ENCODE measurements around the gene HOXC13. TPM values are rescaled to one million over a fixed set of nuclear protein-coding genes. Genes with fewer than 3 reads are reported as not detected.

The HOXC13 gene
- total RNA-seq, 2 experiments from 2014 or later = not detected

DNA sequence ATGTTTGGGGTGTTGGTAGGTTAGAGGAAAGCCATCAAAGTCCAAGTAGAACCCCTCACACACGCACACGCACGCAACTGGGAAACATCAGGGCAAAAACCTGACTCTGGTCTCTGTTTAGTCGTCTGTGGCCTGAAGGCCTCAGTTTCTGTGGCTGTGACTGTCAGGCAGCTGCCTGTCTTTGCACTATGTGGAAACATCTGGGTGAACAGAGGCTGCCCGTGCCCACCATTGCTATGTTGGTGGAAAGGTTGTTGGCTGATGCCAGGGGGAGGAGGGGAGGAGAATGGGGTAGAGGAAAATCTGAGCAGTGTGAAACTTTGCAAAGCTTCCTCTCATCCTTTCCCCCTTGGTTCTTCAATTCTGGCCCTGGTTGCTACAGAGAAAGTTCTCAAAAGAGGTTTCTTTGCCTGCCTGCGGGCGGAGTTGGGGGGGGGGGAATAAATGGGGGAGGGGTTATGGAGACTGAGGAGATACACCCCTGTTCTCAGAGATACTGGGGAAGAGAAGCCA, 53.8 kb downstream of the HOXC13 start:
- no peak for DNase-seq
- H3K9me3 Mint-ChIP-seq = no peaks in the 10 kb centered on the region
- ChIA-PET POLR2A (interaction anchor here (0.6 to 1.2 kb wide), 2 partner anchors 8 to 72 kb away, joined by 3 to 4 read pairs; partner anchors contain the start of gene HOXC10), CTCF (interaction anchor here (0.9 to 3.0 kb wide), 5 partner anchors 8 to 222 kb away, joined by 3 to 14 read pairs (median 7); partner anchors contain the start of gene HOXC10)
- H3K27me3 Mint-ChIP-seq = peaks cover 86% of the 10 kb centered on the region
- H3K4me1 Mint-ChIP-seq (ENCODE audit: low read depth) = peaks cover 42% of the 10 kb centered on the region
- intact Hi-C loops (cut with micrococcal nuclease) = loop anchor here (5.0 kb wide), 1 partner anchor 60 kb away; the partner anchor contains the start of gene HOXC4
- no peak overlapping the region for H3K4me3 Mint-ChIP-seq
- peaks cover 2% of the 10 kb centered on the region for H3K36me3 Mint-ChIP-seq
- H3K27ac Mint-ChIP-seq = no peak overlapping the region

DNA sequence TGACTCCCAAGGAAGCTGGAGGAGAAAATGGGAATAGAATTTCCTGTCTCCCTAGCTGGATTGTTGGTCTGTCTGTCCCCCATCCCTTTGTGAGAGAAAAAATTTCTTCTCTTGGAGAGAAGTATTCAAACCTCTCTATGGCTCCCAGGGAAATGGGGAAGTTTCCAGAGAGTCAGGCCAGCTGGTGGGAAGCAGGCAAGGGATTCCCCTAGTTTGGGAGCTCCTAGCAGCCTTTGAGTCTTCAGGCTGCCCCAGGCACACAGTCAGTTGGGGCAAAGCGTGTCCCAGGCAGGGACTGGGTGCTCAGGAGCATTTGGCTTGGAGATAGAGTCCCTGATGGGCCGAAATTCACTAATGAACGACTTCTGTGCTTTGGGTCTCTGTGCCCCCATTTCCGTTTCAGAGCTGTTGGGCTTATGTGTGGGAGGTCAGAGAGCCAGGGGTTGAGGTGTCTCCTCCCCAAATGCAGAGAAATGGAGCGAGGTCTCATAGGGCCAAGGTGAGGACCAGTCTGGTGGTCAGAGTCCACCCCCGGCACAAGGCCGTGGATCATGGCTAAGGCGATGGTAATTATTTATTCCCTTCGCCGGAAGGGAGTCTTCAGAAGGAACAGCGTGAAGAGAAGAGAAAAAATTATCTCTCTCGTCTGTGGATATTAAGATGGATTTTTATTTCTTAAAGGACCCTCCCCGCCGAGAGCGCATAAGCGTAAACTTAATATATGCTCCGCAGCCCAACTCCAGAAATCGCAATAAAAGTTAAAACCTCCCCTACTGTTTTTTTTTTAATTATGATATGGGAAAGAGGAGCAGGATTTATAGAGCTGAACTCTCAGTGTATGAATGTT, 54.8 kb downstream of the HOXC13 start:
- H3K27ac Mint-ChIP-seq = peak overlapping the region; percentile 18

DNA sequence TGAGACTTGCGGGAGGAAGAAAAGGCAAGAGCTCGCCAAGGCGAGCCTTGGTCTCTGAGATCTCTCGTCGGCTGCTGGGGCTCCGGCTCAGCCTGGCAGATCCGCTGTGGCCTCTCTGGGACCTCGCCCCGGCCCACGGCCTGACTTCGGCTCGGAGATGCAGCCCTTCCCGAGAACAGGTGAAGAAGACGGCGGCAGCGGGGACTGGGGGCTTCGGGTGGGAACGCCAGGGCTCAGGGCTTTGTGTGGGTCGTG, 55.3 kb downstream of the HOXC13 start:
- Mint-ChIP-seq H3K27ac (peak overlapping the region; percentile 19), H3K4me3 (no peak overlapping the region), H3K36me3 (peaks cover 2% of the 10 kb centered on the region), H3K27me3 (peaks cover 87% of the 10 kb centered on the region), H3K4me1 (ENCODE audit: low read depth) (peaks cover 45% of the 10 kb centered on the region), H3K9me3 (no peaks in the 10 kb centered on the region)
- ChIA-PET POLR2A (interaction anchor here (1.2 kb wide), 1 partner anchor 9 kb away, joined by 3 read pairs; the partner anchor contains the start of gene HOXC10), CTCF (interaction anchor here (1.1 kb wide), 1 partner anchor 207 kb away, joined by 3 read pairs; no protein-coding TSS in a partner anchor)
- no peak for DNase-seq
- intact Hi-C loops (cut with micrococcal nuclease) = loop anchor here (5.0 kb wide), 1 partner anchor 58 kb away; the partner anchor contains the start of gene HOXC4

More for the DNA sequence above, 54.8 kb downstream of the HOXC13 start:
- H3K9me3 Mint-ChIP-seq = no peaks in the 10 kb centered on the region
- H3K4me3 Mint-ChIP-seq = no peak overlapping the region
- H3K36me3 Mint-ChIP-seq = peaks cover 2% of the 10 kb centered on the region
- ChIA-PET POLR2A (interaction anchor here (0.6 to 1.2 kb wide), 2 partner anchors 9 to 71 kb away, joined by 3 to 4 read pairs; partner anchors contain the start of gene HOXC10), CTCF (interaction anchor here (0.9 to 1.2 kb wide), 3 partner anchors 9 to 208 kb away, joined by 3 read pairs; partner anchors contain the start of gene HOXC10)
- intact Hi-C loops (cut with micrococcal nuclease) = loop anchor here (5.0 kb wide), 1 partner anchor 59 kb away; the partner anchor contains the start of gene HOXC4
- H3K4me1 Mint-ChIP-seq (ENCODE audit: low read depth) = peaks cover 46% of the 10 kb centered on the region
- H3K27me3 Mint-ChIP-seq = peaks cover 86% of the 10 kb centered on the region
- DNase-seq = no peak

DNA sequence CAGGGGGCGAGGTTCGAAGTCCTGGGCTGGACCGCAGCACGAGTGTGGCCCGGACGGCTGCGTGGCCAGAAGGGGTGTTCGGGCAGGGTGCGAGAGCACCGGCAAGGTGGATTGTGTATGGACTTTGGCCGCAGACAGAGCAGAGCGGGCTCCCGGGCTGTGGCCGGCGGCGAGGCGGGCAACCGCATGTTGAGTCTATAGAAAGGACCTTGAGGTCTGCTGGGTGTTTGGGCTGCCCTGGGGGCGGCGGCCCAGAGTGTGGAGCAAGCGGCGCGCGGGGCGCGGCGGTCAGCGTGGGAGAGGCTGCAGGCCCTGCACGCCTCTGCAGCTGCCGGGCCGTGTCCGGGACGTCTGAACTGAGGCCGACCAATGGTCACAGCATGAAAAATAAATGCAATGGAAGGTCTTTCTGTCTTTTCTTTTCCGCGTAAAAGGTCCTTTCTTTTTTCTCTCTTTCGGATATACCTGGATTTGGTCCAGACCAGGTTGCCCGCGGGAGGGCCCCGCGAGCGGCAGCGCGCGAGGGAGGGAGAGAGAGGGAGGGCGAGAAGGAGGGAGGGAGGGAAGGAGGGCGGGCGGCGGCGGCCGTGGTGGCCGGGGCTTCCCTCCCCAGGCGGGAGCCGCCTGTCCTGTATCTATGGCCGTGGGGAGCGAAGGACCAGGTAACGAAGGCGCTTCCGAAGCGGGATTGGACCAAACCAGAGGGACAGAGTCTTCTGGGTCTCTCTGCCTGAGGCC, 55.8 kb downstream of the HOXC13 start:
- peaks cover 2% of the 10 kb centered on the region for H3K36me3 Mint-ChIP-seq
- CTCF ChIA-PET = interaction anchor here (1.3 to 2.7 kb wide), 2 partner anchors 9 to 213 kb away, joined by 4 to 20 read pairs; partner anchors contain the start of gene HOXC10
- intact Hi-C loops (cut with micrococcal nuclease) = loop anchor here (1.0 to 5.0 kb wide), 3 partner anchors 9 to 58 kb away; partner anchors contain the start of genes HOXC10, HOXC4 and HOXC5

DNA sequence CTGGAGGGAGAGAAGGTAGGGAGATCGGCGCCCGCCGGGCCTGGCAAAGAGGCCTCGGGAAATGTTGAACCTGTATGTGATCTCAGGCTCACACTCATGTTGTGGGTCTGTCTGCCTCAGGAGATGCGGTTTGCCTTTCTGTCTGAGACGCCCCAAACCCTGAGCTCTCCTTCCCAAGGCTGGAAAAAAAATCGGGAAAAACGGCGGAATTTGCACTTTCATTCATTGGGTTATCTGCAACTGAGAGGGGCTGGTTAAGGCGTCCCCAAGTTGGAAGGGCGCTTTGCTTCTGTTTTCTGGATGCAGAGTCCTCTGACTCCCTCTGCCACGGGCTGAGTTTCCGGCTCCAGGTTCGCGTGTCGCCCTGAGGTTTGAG, 56.4 kb downstream of the HOXC13 start:
- Mint-ChIP-seq H3K27me3 (peaks cover 84% of the 10 kb centered on the region), H3K4me1 (ENCODE audit: low read depth) (peaks cover 36% of the 10 kb centered on the region), H3K4me3 (peak overlapping the region; percentile 73), H3K27ac (no peak overlapping the region), H3K9me3 (no peaks in the 10 kb centered on the region), H3K36me3 (peaks cover 2% of the 10 kb centered on the region)
- ChIA-PET POLR2A (no interaction called here), CTCF (interaction anchor here (0.8 to 2.7 kb wide), 3 partner anchors 10 to 213 kb away, joined by 4 to 20 read pairs (median 4); partner anchors contain the start of gene HOXC10)
- intact Hi-C loops (cut with micrococcal nuclease) = loop anchor here (1.0 to 5.0 kb wide), 2 partner anchors 10 to 37 kb away; partner anchors contain the start of genes HOXC10 and HOXC5
- DNase-seq = no peak

More for the DNA sequence above, 55.8 kb downstream of the HOXC13 start:
- H3K27me3 Mint-ChIP-seq = peaks cover 87% of the 10 kb centered on the region
- peak overlapping the region; percentile 19 for H3K27ac Mint-ChIP-seq
- H3K4me1 Mint-ChIP-seq (ENCODE audit: low read depth) = peaks cover 41% of the 10 kb centered on the region
- DNase-seq = no peak
- peak overlapping the region; percentile 73 for H3K4me3 Mint-ChIP-seq
- no peaks in the 10 kb centered on the region for H3K9me3 Mint-ChIP-seq
- POLR2A ChIA-PET = no interaction called here

DNA sequence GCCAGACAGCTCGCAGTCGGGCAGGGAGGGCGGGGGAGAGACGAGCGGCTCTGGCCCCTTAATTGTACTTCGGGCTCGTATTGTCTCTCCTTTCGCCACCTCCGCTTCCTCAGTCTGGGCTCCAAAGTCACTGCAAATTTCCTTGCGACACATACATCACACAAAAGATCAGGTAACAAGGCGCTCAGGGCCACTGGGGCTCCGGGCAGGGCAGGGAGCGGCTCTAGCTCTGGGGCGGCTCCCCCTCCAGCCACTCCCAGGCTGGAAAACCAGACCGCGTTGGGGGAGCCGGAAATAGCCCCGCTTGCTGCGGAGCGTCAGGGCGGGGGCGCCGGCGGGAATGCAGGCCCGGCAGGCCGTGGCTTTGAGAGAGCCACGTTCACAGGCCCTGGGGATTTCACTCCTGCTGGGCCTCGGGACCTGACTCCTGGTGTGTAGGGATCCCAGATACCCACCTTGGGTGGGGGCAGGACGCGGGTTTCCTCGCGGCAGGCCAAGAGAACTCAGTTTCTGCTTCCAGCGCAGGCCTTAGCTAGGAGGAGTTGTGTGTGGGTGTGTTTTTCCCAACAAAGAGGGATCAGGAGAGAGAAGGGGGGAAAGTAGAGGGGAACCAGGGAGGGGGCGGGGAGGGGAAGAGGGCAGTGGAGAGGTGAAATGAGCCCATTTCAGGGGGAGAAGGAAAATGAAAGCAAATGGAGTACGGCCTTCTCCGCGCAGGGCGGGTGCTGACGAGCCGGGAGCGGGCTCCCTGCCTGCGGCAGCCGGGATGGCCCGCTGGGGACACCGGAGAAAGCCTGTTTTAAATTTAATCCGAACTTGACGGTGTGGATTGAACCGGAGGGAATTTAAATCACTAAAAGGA, 57.0 kb downstream of the HOXC13 start:
- DNase-seq = peak; percentile 44
- H3K4me1 Mint-ChIP-seq (ENCODE audit: low read depth) = peaks cover 30% of the 10 kb centered on the region
- H3K4me3 Mint-ChIP-seq = peak overlapping the region; percentile 73
- H3K9me3 Mint-ChIP-seq = no peaks in the 10 kb centered on the region
- peaks cover 2% of the 10 kb centered on the region for H3K36me3 Mint-ChIP-seq
- ChIA-PET CTCF (interaction anchor here (0.8 to 2.7 kb wide), 6 partner anchors 10 to 212 kb away, joined by 3 to 20 read pairs (median 6); partner anchors contain the start of gene HOXC10), POLR2A (no interaction called here)
- intact Hi-C loops (cut with micrococcal nuclease) = loop anchor here (1.0 to 5.0 kb wide), 2 partner anchors 10 to 37 kb away; partner anchors contain the start of genes HOXC10 and HOXC5
- no peak overlapping the region for H3K27ac Mint-ChIP-seq
- peaks cover 82% of the 10 kb centered on the region for H3K27me3 Mint-ChIP-seq

Small RNA genes within 50 kb of the gene (microRNA-seq; reads per million reads assigned to microRNA genes)
- gene MIR196A2 (ENCODE audit: borderline microRNAs expressed, borderline number of aligned reads, borderline replicate concordance) = not detected

Other genes starting within 250 kb of the HOXC13 start
- gene CALCOCO1, start 211.4 kb upstream of the HOXC13 start, total RNA-seq = 10 to 100 TPM; 21.2 to 23.7 TPM
- gene CISTR, start 186.9 kb upstream of the HOXC13 start, total RNA-seq = not detected
- gene HOXC12, start 16.1 kb downstream of the HOXC13 start, total RNA-seq = not detected
- gene HOXC11, start 34.3 kb downstream of the HOXC13 start, total RNA-seq = not detected
- not detected for gene HOTAIR, start 36.1 kb downstream of the HOXC13 start, total RNA-seq
- gene HOXC10, start 46.3 kb downstream of the HOXC13 start, total RNA-seq = not detected
- not detected for gene HOXC9, start 61.3 kb downstream of the HOXC13 start, total RNA-seq
- not detected for gene HOXC8, start 70.2 kb downstream of the HOXC13 start, total RNA-seq
- not detected for gene HOXC6, start 89.6 kb downstream of the HOXC13 start, total RNA-seq
- not detected for gene HOXC5, start 94.2 kb downstream of the HOXC13 start, total RNA-seq
- under 1 TPM in 1 of 2 experiments, not detected in 1; 0.17 TPM for gene HOXC4, start 115.0 kb downstream of the HOXC13 start, total RNA-seq

Data from activated CD4-positive, alpha-beta memory T cell treated with anti-CD3 and anti-CD28 coated beads for 36 hours (primary cell).